ENCODE measurements around the gene DYNLT1.

Gene DYNLT1

GRCh38 chr6:158597565-158597964, 47.0 kb downstream of the DYNLT1 start:
- no peak for DNase-seq (ENCODE audit: low read depth)

DNA sequence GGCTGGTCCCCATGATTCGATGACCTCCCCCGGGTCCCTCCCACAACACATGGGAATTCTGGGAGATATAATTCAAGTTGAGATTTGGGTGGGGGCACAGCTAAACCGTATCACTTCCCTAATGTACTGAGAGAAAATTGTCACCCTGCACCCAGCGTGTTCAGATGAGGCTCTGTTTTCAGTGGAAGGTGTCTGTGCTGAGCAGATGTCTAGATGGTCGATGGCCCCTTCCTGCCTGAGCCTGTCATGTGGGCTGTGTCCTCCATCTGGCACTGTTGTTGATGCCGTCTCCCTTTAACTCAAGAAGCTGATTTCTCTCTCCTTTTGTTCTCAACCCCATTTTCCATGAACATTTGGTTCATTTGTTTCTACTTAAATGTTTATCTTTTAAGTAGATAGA, 47.7 kb downstream of the DYNLT1 start:
- no peak for DNase-seq (ENCODE audit: low read depth)

DNA sequence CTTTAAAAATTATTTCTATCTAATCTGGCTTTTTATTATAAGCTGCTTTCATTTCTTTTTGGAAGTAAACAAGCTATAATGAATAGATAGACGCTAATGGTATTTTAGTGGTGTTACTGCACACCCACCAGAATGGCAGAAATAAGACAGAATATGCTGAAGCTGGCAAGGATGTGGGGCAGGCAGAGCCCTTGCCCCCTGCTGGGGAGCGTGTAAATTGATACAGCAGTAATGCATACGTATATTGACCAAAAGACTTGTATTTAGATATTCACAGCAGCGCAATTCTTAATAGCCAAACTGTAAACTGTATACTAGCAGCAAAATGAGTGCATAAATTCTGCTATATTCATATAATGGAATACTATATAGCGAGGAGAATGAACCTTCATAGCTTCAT, 49.3 kb downstream of the DYNLT1 start:
- no peak for DNase-seq (ENCODE audit: low read depth)

- DNase-seq (ENCODE audit: low read depth) = no peak
These were observed 50.9 kb downstream of the DYNLT1 start for GRCh38 chr6:158593670-158594069.

- no peak for DNase-seq (ENCODE audit: low read depth)
These were observed 52.7 kb downstream of the DYNLT1 start for GRCh38 chr6:158591810-158592209.

DNA sequence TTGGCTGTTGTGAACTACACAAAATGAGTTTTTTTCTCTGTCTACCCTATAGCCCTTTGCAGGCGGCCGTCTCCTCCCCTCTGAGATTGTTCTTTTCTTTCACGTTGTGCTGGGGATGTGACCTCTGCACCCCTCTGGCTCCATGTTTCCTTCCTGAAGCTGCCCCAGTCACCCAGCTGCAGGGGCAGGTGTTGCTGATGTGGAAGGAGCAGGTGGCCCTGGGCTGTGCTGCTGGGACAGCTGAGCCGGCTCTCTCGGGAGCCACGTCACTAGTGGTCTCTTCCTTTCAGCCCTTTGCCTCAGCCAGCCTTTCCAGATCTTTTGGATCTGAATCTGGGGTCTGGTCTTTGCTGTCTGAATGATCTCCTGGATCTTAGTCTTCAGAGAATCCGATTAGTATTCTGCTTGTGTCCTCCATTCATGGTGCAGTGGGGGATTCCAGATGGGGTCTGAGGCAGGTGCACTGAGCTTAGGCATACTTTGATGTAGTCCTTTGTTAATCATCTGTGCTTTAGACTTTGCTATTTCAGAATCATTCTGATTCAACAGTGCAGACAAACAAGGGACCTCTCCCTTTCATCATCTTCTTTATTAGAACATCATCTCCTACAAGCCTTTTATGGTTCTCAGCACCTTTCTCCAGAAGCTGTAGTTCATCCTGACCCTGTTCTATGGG, 53.3 kb downstream of the DYNLT1 start:
- no peak for DNase-seq (ENCODE audit: low read depth)

DNA sequence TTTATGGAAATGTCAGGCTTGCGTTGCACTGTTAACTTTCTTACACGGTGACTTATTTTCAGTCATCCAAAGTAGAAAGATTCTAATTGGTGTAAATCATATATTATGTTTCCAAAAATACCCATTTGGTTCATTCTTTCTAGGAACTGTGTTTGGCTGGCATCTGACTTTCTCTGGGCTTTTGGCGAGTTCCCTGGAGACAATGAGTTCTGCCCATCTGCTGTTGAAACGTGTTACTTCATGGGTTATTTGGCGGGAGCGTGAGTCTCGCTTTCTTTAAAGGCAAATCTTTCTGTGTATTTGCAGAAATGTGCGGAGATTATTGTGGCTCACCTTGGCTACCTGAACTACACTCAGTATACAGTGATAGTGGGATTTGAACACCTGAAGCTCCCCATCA, 55.2 kb downstream of the DYNLT1 start:
- DNase-seq (ENCODE audit: low read depth) = no peak

- DNase-seq (ENCODE audit: low read depth) = no peak
These were observed 57.9 kb downstream of the DYNLT1 start for GRCh38 chr6:158586652-158587051.

Data from GM04504 (cell line).